Liver (tissue), 9 donors: ENCODE measurements around the gene HELZ2. TPM values are rescaled to one million over a fixed set of nuclear protein-coding genes. Genes with fewer than 3 reads are reported as not detected.

Source experiments
- DNase-seq: peaks from one replicate; pipeline ENCODE4 v3.0.0-alpha.2; 2017; ENCODE audit warnings: low spot score
- H3K27ac ChIP-seq, 2 donors: one replicate each; pipeline ENCODE4 v1.7.0; 2013; ENCODE audit warnings: inconsistent platforms in 2 of 2, low read length in 2 of 2, control low read depth in 1 of 2, low read depth in 1 of 2, mild to moderate bottlenecking in 1 of 2
- H3K27me3 ChIP-seq, 4 donors: one replicate each; pipeline versions ENCODE4 v1.6.1 to v1.7.0; 2013; ENCODE audit warnings: low read length in 3 of 4, inconsistent platforms in 1 of 4, mild to moderate bottlenecking in 1 of 4, moderate library complexity in 1 of 4; ENCODE audit not compliant: control insufficient read depth in 4 of 4, insufficient read depth in 4 of 4
- H3K36me3 ChIP-seq, 4 donors: one replicate each; pipeline versions ENCODE4 v1.6.1 to v1.7.0; 2013; ENCODE audit warnings: low read length in 3 of 4, mild to moderate bottlenecking in 3 of 4, low read depth in 1 of 4, moderate library complexity in 1 of 4; ENCODE audit not compliant: control insufficient read depth in 4 of 4, insufficient read depth in 3 of 4
- H3K4me1 ChIP-seq, 4 donors: one replicate each; pipeline versions ENCODE4 v1.6.1 to v1.7.0; 2013; ENCODE audit warnings: low read length in 3 of 4, mild to moderate bottlenecking in 3 of 4, moderate library complexity in 1 of 4; ENCODE audit not compliant: control insufficient read depth in 4 of 4, insufficient read depth in 4 of 4
- H3K4me3 ChIP-seq, 3 donors: one replicate each; pipeline versions ENCODE4 v1.6.1 to v1.7.0; 2013; ENCODE audit warnings: low read length in 3 of 3, control low read depth in 1 of 3, low read depth in 1 of 3, mild to moderate bottlenecking in 1 of 3
- H3K9ac ChIP-seq, 2 donors: one replicate each; pipeline ENCODE4 v1.7.0; 2013; ENCODE audit warnings: low read length in 2 of 2, mild to moderate bottlenecking in 2 of 2, moderate library complexity in 2 of 2, control low read depth in 1 of 2, low read depth in 1 of 2
- H3K9me3 ChIP-seq, 4 donors: one replicate each; pipeline versions ENCODE4 v1.6.1 to v1.7.0; 2013; ENCODE audit warnings: low read length in 3 of 4; ENCODE audit not compliant: control insufficient read depth in 4 of 4
- ATF3 ChIP-seq: IDR thresholded peaks from 2 replicates; pipeline ENCODE4 v1.6.1; 2016; ENCODE audit warnings: antibody characterized with exemption
- CTCF ChIP-seq: fragments of 150-350 bp; IDR thresholded peaks from 2 replicates; pipeline ENCODE4 v1.5.1; 2017; ENCODE audit warnings: improper control_type of control experiment, low read depth, low read length; ENCODE audit not compliant: missing input control
- EGR1 ChIP-seq, 2 donors: IDR thresholded peaks; 2 replicates each; pipeline ENCODE4 v1.6.1; 2016 to 2018; ENCODE audit warnings: antibody characterized with exemption in 2 of 2, low read depth in 2 of 2
- FOXA1 ChIP-seq: IDR thresholded peaks from 2 replicates; pipeline ENCODE4 v1.6.1; 2016; ENCODE audit warnings: antibody characterized with exemption
- FOXA2 ChIP-seq: IDR thresholded peaks from 2 replicates; pipeline ENCODE4 v1.6.1; 2016; ENCODE audit warnings: antibody characterized with exemption
- GABPA ChIP-seq, 2 donors: IDR thresholded peaks in 1 of 2; conservative IDR thresholded peaks in 1 of 2; 2 replicates each; pipeline ENCODE4 v1.6.1; 2016; ENCODE audit warnings: antibody characterized with exemption in 2 of 2, mild to moderate bottlenecking in 1 of 2, moderate library complexity in 1 of 2
- HNF4A ChIP-seq, 2 donors: conservative IDR thresholded peaks; 2 replicates each; pipeline ENCODE4 v1.6.1; 2016; ENCODE audit warnings: antibody characterized with exemption in 2 of 2, mild to moderate bottlenecking in 2 of 2
- HNF4G ChIP-seq: IDR thresholded peaks from 2 replicates; pipeline ENCODE4 v1.6.1; 2016; ENCODE audit warnings: antibody characterized with exemption
- JUND ChIP-seq, 2 donors: IDR thresholded peaks; 2 replicates each; pipeline ENCODE4 v1.6.1; 2016; ENCODE audit warnings: antibody characterized with exemption in 2 of 2
- MAX ChIP-seq: IDR thresholded peaks from 2 replicates; pipeline ENCODE4 v1.6.1; 2016; ENCODE audit warnings: antibody characterized with exemption
- NR2F2 ChIP-seq: IDR thresholded peaks from 2 replicates; pipeline ENCODE4 v1.6.1; 2016; ENCODE audit warnings: antibody characterized with exemption
- REST ChIP-seq: IDR thresholded peaks from 2 replicates; pipeline ENCODE4 v1.6.1; 2016; ENCODE audit warnings: antibody characterized with exemption, mild to moderate bottlenecking
- RXRA ChIP-seq, 2 donors: IDR thresholded peaks; 2 replicates each; pipeline ENCODE4 v1.6.1; 2017 to 2018; ENCODE audit warnings: antibody characterized with exemption in 2 of 2, mild to moderate bottlenecking in 1 of 2
- SP1 ChIP-seq: IDR thresholded peaks from 2 replicates; pipeline ENCODE4 v1.6.1; 2018; ENCODE audit warnings: antibody characterized with exemption, mild to moderate bottlenecking
- TAF1 ChIP-seq: conservative IDR thresholded peaks from 2 replicates; pipeline ENCODE4 v1.6.1; 2016; ENCODE audit warnings: antibody characterized with exemption, mild to moderate bottlenecking
- YY1 ChIP-seq: IDR thresholded peaks from 2 replicates; pipeline ENCODE4 v1.6.1; 2016; ENCODE audit warnings: antibody characterized with exemption, mild to moderate bottlenecking
- WGBS: extraction: QIAGEN DNeasy Blood & Tissue Kit; methylation state at CpG from one replicate; pipeline ENCODE4 v1.1.7; 2013; 5-methylcytosine and 5-hydroxymethylcytosine counted together
- polyA plus RNA-seq, 2 donors: library from polyadenylated mRNA; stranded (reverse) in 1 of 2; unstranded in 1 of 2; fragments of 200-250 nt in 1 of 2; fragments of >200 nt in 1 of 2; fragmentation: Nextera tagmentation in 1 of 2; extraction: Ambion mirVana in 1 of 2; gene quantifications; one replicate each; pipeline versions ENCODE4 v1.2.1 to v1.2.3, GENCODE V29; 2013 to 2015
- total RNA-seq, 2 donors: library from RNA; depleted of rRNA; stranded (reverse); fragments of >200 nt; gene quantifications; one replicate each; pipeline ENCODE4 v1.2.3, GENCODE V29; 2014
- donor health status: healthy.
- donor health status: healthy.
- donor health status: healthy.
- donor health status: healthy.
- donor health status: healthy.

HELZ2 gene
- 10 to 100 TPM; 21.3 to 26.6 TPM for total RNA-seq
- 1 to 10 TPM; 3.7 to 9.6 TPM for polyA plus RNA-seq

GRCh38 chr20:63574156-63574828 lies at the start of gene HELZ2:
TSS of gene HELZ2 (minus strand) at chr20:63574239. CDS start at chr20:63572385, 1,854 bp downstream.
- H3K36me3 ChIP-seq, result no peaks in the 10 kb centered on the region
- peak; percentile 78 for DNase-seq
- peak within 1 kb of the TSS; percentile 68 to 96 (median 71) for H3K4me3 ChIP-seq
- H3K27me3 ChIP-seq, result peaks cover 0 to 1% (median 0%) of the 10 kb centered on the region in 4 donors
- H3K27ac ChIP-seq, result peak within 1 kb of the TSS; percentile 63 to 72
- peak within 1 kb of the TSS; percentile 94 to 95 for H3K9ac ChIP-seq
- 11% methylated on average over 40 of the region's 40 CpGs for WGBS
- H3K9me3 ChIP-seq, result no peaks in the 10 kb centered on the region
- TF ChIP-seq GABPA (IDR thresholded peaks at IDR 0.05 in 1 of 2, conservative IDR thresholded peaks at IDR 0.05 in 1 of 2) (no peak), MAX (no peak), ATF3 (no peak), RXRA (IDR thresholded peaks at IDR 0.05) (no peak), HNF4A (conservative IDR thresholded peaks at IDR 0.05) (no peak), EGR1 (IDR thresholded peaks at IDR 0.05; ENCODE audit: low read depth in 2 of 2) (no peak), SP1 (no peak), FOXA1 (no peak), TAF1 (no peak)
- H3K4me1 ChIP-seq, result peaks cover 6 to 22% (median 16%) of the 10 kb centered on the region in 4 donors

GRCh38 chr20:63622732-63623131 lies 48.7 kb upstream of the HELZ2 start:
- DNase-seq, result no peak
- H3K4me1 ChIP-seq, result peaks cover 0 to 4% (median 1%) of the 10 kb centered on the region in 4 donors
- H3K27me3 ChIP-seq, result no peaks in the 10 kb centered on the region
- no peak overlapping the region for H3K27ac ChIP-seq
- H3K9ac ChIP-seq, result no peak overlapping the region
- H3K36me3 ChIP-seq, result peaks cover 3 to 18% (median 5%) of the 10 kb centered on the region in 4 donors
- TF ChIP-seq HNF4G (no peak), RXRA (IDR thresholded peaks at IDR 0.05) (no peak), JUND (IDR thresholded peaks at IDR 0.05) (no peak), REST (no peak)
- no peak overlapping the region for H3K4me3 ChIP-seq
- 97% methylated on average over 14 of the region's 14 CpGs for WGBS
- H3K9me3 ChIP-seq, result no peaks in the 10 kb centered on the region

- Histone ChIP-seq H3K36me3 (peaks cover 3 to 21% (median 5%) of the 10 kb centered on the region in 4 donors), H3K9ac (no peak overlapping the region), H3K27ac (no peak overlapping the region), H3K4me1 (peaks cover 0 to 3% (median 1%) of the 10 kb centered on the region in 4 donors), H3K27me3 (no peaks in the 10 kb centered on the region), H3K9me3 (no peaks in the 10 kb centered on the region), H3K4me3 (no peak overlapping the region)
- no peak for DNase-seq
- WGBS, result 94% methylated on average over 4 of the region's 4 CpGs
- TF ChIP-seq HNF4G, result no peak
- no peak for TF ChIP-seq SP1
- no peak for TF ChIP-seq GABPA (IDR thresholded peaks at IDR 0.05 in 1 of 2, conservative IDR thresholded peaks at IDR 0.05 in 1 of 2)
- TF ChIP-seq NR2F2, result no peak
- TF ChIP-seq FOXA1, result no peak
- no peak for TF ChIP-seq MAX
- no peak for TF ChIP-seq CTCF
- no peak for TF ChIP-seq RXRA (IDR thresholded peaks at IDR 0.05)
- no peak for TF ChIP-seq REST
- no peak for TF ChIP-seq JUND (IDR thresholded peaks at IDR 0.05)
- TF ChIP-seq YY1, result no peak
- TF ChIP-seq HNF4A (conservative IDR thresholded peaks at IDR 0.05), result no peak
- no peak for TF ChIP-seq EGR1 (IDR thresholded peaks at IDR 0.05; ENCODE audit: low read depth in 2 of 2)
- no peak for TF ChIP-seq FOXA2
Measured at GRCh38 chr20:63622096-63622495, 48.1 kb upstream of the HELZ2 start.
